WTC11 (cell line): ENCODE data around the gene INO80E. TPM values are rescaled to one million over a fixed set of nuclear protein-coding genes. Genes with fewer than 3 reads are reported as not detected.

Source experiments
- ATAC-seq: fragments of 200-7000 bp; cut with Tn5 transposase; 2 replicates; pipeline ENCODE4 v1.10.0; 2021; ENCODE audit warnings: mild to moderate bottlenecking, moderate library complexity
- CTCF ChIA-PET: fragments of 300-600 bp; sonication (Branson Sonifier 250); formaldehyde crosslinking; loops from one replicate; lab custom pipeline; 2021; ENCODE audit warnings: antibody characterized with exemption; lab: Charles Lee
- POLR2A ChIA-PET: fragments of 350-600 bp; sonication (Branson Sonifier 250); formaldehyde crosslinking; loops from one replicate; lab custom pipeline; 2021; ENCODE audit warnings: antibody characterized with exemption; lab: Charles Lee
- DNase-seq: peaks from one replicate; pipeline ENCODE4 v3.0.0; 2021; ENCODE audit warnings: low spot score
- H3K27ac Mint-ChIP-seq: 2 replicates; pipeline ENCODE4 v1.8.0; 2021; ENCODE audit warnings: mixed read lengths
- H3K27me3 Mint-ChIP-seq: 2 replicates; pipeline ENCODE4 v1.8.0; 2021; ENCODE audit warnings: low read depth, mild to moderate bottlenecking, moderate library complexity, mixed read lengths
- H3K36me3 Mint-ChIP-seq: 2 replicates; pipeline ENCODE4 v1.8.0; 2021; ENCODE audit warnings: mixed read lengths
- H3K4me1 Mint-ChIP-seq: 2 replicates; pipeline ENCODE4 v1.8.0; 2022; ENCODE audit warnings: mixed read lengths
- H3K4me3 Mint-ChIP-seq: 2 replicates; pipeline ENCODE4 v1.8.0; 2021; ENCODE audit warnings: mild to moderate bottlenecking, moderate library complexity, mixed read lengths
- H3K9me3 Mint-ChIP-seq: 2 replicates; pipeline ENCODE4 v1.8.0; 2021; ENCODE audit warnings: mixed read lengths
- AFF4 ChIP-seq: sonication (generic); formaldehyde crosslinking; IDR thresholded peaks from 2 replicates; pipeline ENCODE4 v1.8.1; 2023; ENCODE audit warnings: mild to moderate bottlenecking, missing genetic modification reagents, borderline replicate concordance
- ARID4B ChIP-seq: sonication (generic); formaldehyde crosslinking; IDR thresholded peaks from 2 replicates; pipeline ENCODE4 v1.8.0; 2023; ENCODE audit warnings: missing genetic modification reagents, mild to moderate bottlenecking, borderline replicate concordance
- ATF3 ChIP-seq: sonication (generic); formaldehyde crosslinking; conservative IDR thresholded peaks from 2 replicates; pipeline ENCODE4 v1.8.1; 2022; ENCODE audit warnings: mild to moderate bottlenecking, missing genetic modification reagents
- CDX4 ChIP-seq: fragments of 250-450 bp; sonication (Bioruptor Pico); IDR thresholded peaks from 2 replicates; pipeline ENCODE4 v1.9.0; 2021; ENCODE audit warnings: moderate library complexity, mild to moderate bottlenecking, inconsistent platforms, borderline replicate concordance
- CREB1 ChIP-seq: sonication (generic); formaldehyde crosslinking; IDR thresholded peaks from 2 replicates; pipeline ENCODE4 v1.8.0; 2023; ENCODE audit warnings: mild to moderate bottlenecking, missing genetic modification reagents
- CREM ChIP-seq: sonication (generic); formaldehyde crosslinking; IDR thresholded peaks from 2 replicates; pipeline ENCODE4 v1.8.1; 2022; ENCODE audit warnings: mild to moderate bottlenecking, missing genetic modification reagents, moderate library complexity
- E2F4 ChIP-seq: sonication (generic); formaldehyde crosslinking; IDR thresholded peaks from 2 replicates; pipeline ENCODE4 v1.8.1; 2022; ENCODE audit warnings: low read depth, mild to moderate bottlenecking, moderate library complexity, missing genetic modification reagents, borderline replicate concordance
- E2F5 ChIP-seq: sonication (generic); formaldehyde crosslinking; IDR thresholded peaks from 2 replicates; pipeline ENCODE4 v1.8.1; 2022; ENCODE audit warnings: mild to moderate bottlenecking, moderate library complexity, missing genetic modification reagents
- EMX1 ChIP-seq: fragments of 250-450 bp; sonication (Bioruptor Pico); IDR thresholded peaks from 2 replicates; pipeline ENCODE4 v1.8.0; 2021; ENCODE audit warnings: mild to moderate bottlenecking
- ETV6 ChIP-seq: sonication (generic); formaldehyde crosslinking; IDR thresholded peaks from 2 replicates; pipeline ENCODE4 v1.8.1; 2022; ENCODE audit warnings: mild to moderate bottlenecking, missing genetic modification reagents
- FOXJ3 ChIP-seq: sonication (generic); formaldehyde crosslinking; IDR thresholded peaks from 2 replicates; pipeline ENCODE4 v1.9.0; 2021; ENCODE audit warnings: missing genetic modification reagents, mild to moderate bottlenecking, borderline replicate concordance
- HMGXB4 ChIP-seq: sonication (generic); formaldehyde crosslinking; IDR thresholded peaks from 2 replicates; pipeline ENCODE4 v1.8.1; 2023; ENCODE audit warnings: mild to moderate bottlenecking, moderate library complexity, missing genetic modification reagents
- JUN ChIP-seq: sonication (generic); formaldehyde crosslinking; IDR thresholded peaks from 2 replicates; pipeline ENCODE4 v1.8.0; 2023; ENCODE audit warnings: mild to moderate bottlenecking, missing genetic modification reagents
- MYBL2 ChIP-seq: sonication (generic); formaldehyde crosslinking; IDR thresholded peaks from 2 replicates; pipeline ENCODE4 v1.8.1; 2023; ENCODE audit warnings: mild to moderate bottlenecking, moderate library complexity, missing genetic modification reagents
- RELA ChIP-seq: sonication (generic); formaldehyde crosslinking; IDR thresholded peaks from 2 replicates; pipeline ENCODE4 v1.8.1; 2022; ENCODE audit warnings: missing genetic modification reagents, mild to moderate bottlenecking, borderline replicate concordance
- SMAD4 ChIP-seq: sonication (generic); formaldehyde crosslinking; IDR thresholded peaks from 2 replicates; pipeline ENCODE4 v1.8.0; 2022; ENCODE audit warnings: mild to moderate bottlenecking, missing genetic modification reagents
- SP1 ChIP-seq: sonication (generic); formaldehyde crosslinking; conservative IDR thresholded peaks from 2 replicates; pipeline ENCODE4 v1.8.1; 2022; ENCODE audit warnings: missing genetic modification reagents
- TEAD1 ChIP-seq: sonication (generic); formaldehyde crosslinking; IDR thresholded peaks from 2 replicates; pipeline ENCODE4 v1.8.0; 2022; ENCODE audit warnings: mild to moderate bottlenecking, missing genetic modification reagents
- USF1 ChIP-seq: sonication (generic); formaldehyde crosslinking; IDR thresholded peaks from 2 replicates; pipeline ENCODE4 v1.8.0; 2022; ENCODE audit warnings: mild to moderate bottlenecking, missing genetic modification reagents
- ZNF423 ChIP-seq: fragments of 250-450 bp; sonication (Bioruptor Pico); IDR thresholded peaks from 2 replicates; pipeline ENCODE4 v2.1.2; 2022; ENCODE audit warnings: mild to moderate bottlenecking, moderate library complexity
- total RNA-seq: library from RNA; stranded (reverse); gene quantifications from 3 replicates; pipeline ENCODE4 v1.2.3, GENCODE V29; 2021

Gene INO80E
- total RNA-seq, 1 experiment from 2014 or later = 101 TPM

GRCh38 chr16:29994600-29995323 lies 1.3 kb upstream of the INO80E start (continued):
- no peak for TF ChIP-seq ATF3
- TF ChIP-seq, all 79 proteins: peak for 2

GRCh38 chr16:29995324-29995910 lies 624 bp upstream of the INO80E start, which contains the start of gene HIRIP3:
HIRIP3 (minus strand) TSS chr16:29995617; CDS start chr16:29995605, 12 bp downstream.
- ChIA-PET CTCF (interaction anchor here (0.7 to 1.2 kb wide), 6 partner anchors 22 to 180 kb away, joined by 3 to 4 read pairs (median 3); partner anchors contain the start of genes CDIPT, PAGR1, TAOK2 and TBX6), POLR2A (interaction anchor here (0.6 to 1.4 kb wide), 7 partner anchors 15 to 132 kb away, joined by 3 to 5 read pairs (median 3); partner anchors contain the start of genes ALDOA, ASPHD1, CDIPT and DOC2A)
- DNase-seq (peak; percentile 77), ATAC-seq (peak; percentile 31)
- Mint-ChIP-seq H3K9me3 (no peaks in the 10 kb centered on the region), H3K36me3 (peaks cover 14% of the 10 kb centered on the region), H3K4me1 (peaks cover 17% of the 10 kb centered on the region), H3K27ac (peak within 1 kb of the TSS; percentile 97), H3K4me3 (peak within 1 kb of the TSS; percentile 94), H3K27me3 (no peaks in the 10 kb centered on the region)
- TF ChIP-seq RELA (no peak; the same call in 1 of the 2 replicates), JUN (CRISPR knock-in tag) (peak; percentile 16; the same call in 1 of the 2 replicates), ETV6 (CRISPR knock-in tag) (peak; percentile 5; the same call in 1 of the 2 replicates), CREM (CRISPR knock-in tag) (no peak), ZNF423 (no peak), E2F4 (no peak), AFF4 (CRISPR knock-in tag) (0 out of 2 replicates have a peak, but pooled peaks have one; percentile 71), MYBL2 (CRISPR knock-in tag) (peak; percentile 70; the same call in 1 of the 2 replicates), TEAD1 (peak; percentile 78), E2F5 (CRISPR knock-in tag) (peak; percentile 72), ARID4B (peak; percentile 78; the same call in 1 of the 2 replicates), CDX4 (CRISPR knock-in tag) (no peak), EMX1 (no peak), USF1 (CRISPR knock-in tag) (no peak), FOXJ3 (CRISPR knock-in tag) (no peak), CREB1 (CRISPR knock-in tag) (peak; percentile 36; the same call in 1 of the 2 replicates), HMGXB4 (CRISPR knock-in tag) (no peak), SP1 (CRISPR knock-in tag) (peak; percentile 10; the same call in 1 of the 2 replicates), SMAD4 (CRISPR knock-in tag) (no peak)
